ENCODE results near the gene PRKCE.

The PRKCE gene

DNA sequence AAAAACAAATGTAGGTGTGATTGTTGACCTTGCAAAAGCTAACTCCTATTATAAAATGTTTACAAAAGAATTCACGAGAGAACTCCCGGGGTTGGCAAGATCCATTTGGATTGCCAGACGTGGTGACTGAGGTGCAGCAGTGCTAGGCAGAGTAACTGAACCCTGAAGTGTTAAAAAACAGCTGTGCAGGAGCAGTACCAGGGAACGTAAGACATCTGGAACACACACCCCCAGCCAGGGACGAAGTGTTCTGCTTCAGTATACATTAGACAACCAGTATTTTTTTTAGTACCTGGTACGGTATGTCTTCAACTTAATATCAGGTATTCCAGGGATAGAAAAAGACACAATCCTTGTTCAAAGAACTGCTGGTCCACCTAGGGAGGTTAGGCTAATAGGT is 373.6 kb downstream of the PRKCE start:
- no peak overlapping the region for H3K4me3 ChIP-seq (ENCODE audit: low read length)

DNA sequence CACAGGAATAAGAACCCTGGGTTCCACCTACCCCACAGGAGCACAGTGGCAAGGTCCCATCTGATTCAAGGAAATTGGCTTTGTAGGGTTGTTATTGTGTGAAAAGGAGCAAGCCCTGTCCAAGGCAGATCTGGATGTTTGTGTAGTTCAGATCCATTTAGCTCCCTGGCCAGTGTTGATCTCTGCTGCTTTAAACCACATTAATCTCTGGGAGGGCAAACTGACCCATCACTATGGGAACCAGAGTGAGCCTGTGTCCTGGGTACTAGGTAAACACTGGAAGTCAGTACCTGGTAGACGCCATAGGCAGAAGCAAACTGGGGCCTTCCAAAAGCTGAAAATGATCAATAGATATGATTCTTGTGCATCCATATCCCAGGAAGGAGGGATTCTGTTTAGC is 374.2 kb downstream of the PRKCE start:
- H3K27me3 ChIP-seq (ENCODE audit: control insufficient read depth, insufficient read depth, low read length), result no peaks in the 10 kb centered on the region
- H3K4me3 ChIP-seq (ENCODE audit: low read length), result no peak overlapping the region
- no peak overlapping the region for H3K27ac ChIP-seq (ENCODE audit: low read length)
- no peaks in the 10 kb centered on the region for H3K4me1 ChIP-seq (ENCODE audit: control insufficient read depth, low read depth, low read length)
- no peaks in the 10 kb centered on the region for H3K36me3 ChIP-seq (ENCODE audit: control insufficient read depth, low read depth, low read length)
- no peak overlapping the region for H3K9ac ChIP-seq (ENCODE audit: low read length)
- H3K9me3 ChIP-seq (ENCODE audit: control insufficient read depth, low read depth, low read length), result no peaks in the 10 kb centered on the region

More for the DNA sequence above, 373.6 kb downstream of the PRKCE start:
- Histone ChIP-seq H3K27ac (ENCODE audit: low read length) (no peak overlapping the region), H3K9me3 (ENCODE audit: control insufficient read depth, low read depth, low read length) (no peaks in the 10 kb centered on the region), H3K9ac (ENCODE audit: low read length) (no peak overlapping the region), H3K36me3 (ENCODE audit: control insufficient read depth, low read depth, low read length) (no peaks in the 10 kb centered on the region), H3K4me1 (ENCODE audit: control insufficient read depth, low read depth, low read length) (no peaks in the 10 kb centered on the region), H3K27me3 (ENCODE audit: control insufficient read depth, insufficient read depth, low read length) (no peaks in the 10 kb centered on the region)

DNA sequence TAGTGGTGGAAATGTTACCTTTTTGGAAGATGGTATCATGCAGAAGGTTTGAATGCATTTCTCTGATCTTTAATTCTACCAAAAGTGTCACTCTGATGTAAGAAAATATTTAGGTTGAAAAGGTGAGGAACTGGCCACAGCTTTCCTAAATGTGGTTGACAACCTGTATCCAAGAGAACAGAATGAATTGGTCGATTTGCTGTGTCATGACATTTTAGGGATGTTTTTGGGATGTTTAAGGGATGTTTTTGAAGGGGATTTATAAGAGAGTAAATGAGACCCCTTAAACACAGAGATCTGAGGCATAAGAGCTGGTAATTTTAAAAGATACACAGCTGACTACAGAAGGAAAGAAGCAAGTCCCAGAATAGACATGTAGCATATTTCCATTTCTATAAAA is 375.0 kb downstream of the PRKCE start:
- Histone ChIP-seq H3K27me3 (ENCODE audit: control insufficient read depth, insufficient read depth, low read length) (no peaks in the 10 kb centered on the region), H3K36me3 (ENCODE audit: control insufficient read depth, low read depth, low read length) (no peaks in the 10 kb centered on the region), H3K4me3 (ENCODE audit: low read length) (no peak overlapping the region), H3K4me1 (ENCODE audit: control insufficient read depth, low read depth, low read length) (no peaks in the 10 kb centered on the region), H3K9ac (ENCODE audit: low read length) (no peak overlapping the region), H3K27ac (ENCODE audit: low read length) (no peak overlapping the region), H3K9me3 (ENCODE audit: control insufficient read depth, low read depth, low read length) (no peaks in the 10 kb centered on the region)

DNA sequence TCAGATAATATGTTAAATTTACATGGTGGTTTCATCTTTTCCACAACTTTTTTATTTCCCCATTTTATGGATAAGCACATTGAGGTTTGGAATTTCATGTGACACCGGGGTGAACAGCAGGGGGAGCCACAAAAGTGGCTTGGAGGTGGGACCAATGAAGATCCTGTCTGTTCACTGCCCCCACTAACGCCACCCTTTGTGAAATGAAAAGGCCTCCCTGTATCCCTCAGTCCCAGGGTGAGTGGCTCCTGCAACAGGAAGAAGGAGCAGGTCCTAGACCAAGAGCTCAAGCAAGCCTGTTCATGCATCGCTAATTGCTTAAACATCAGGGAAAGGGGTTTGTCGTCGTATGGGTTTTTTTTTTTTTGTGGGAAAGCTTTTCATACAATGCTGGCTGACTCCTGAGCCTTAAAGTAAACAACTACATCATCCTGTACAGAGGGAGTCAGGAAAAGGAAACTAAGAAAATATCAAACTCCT is 377.9 kb downstream of the PRKCE start:
- H3K36me3 ChIP-seq (ENCODE audit: control insufficient read depth, low read depth, low read length), result no peaks in the 10 kb centered on the region
- no peak overlapping the region for H3K27ac ChIP-seq (ENCODE audit: low read length)
- H3K27me3 ChIP-seq (ENCODE audit: control insufficient read depth, insufficient read depth, low read length), result no peaks in the 10 kb centered on the region
- no peaks in the 10 kb centered on the region for H3K4me1 ChIP-seq (ENCODE audit: control insufficient read depth, low read depth, low read length)
- no peak overlapping the region for H3K9ac ChIP-seq (ENCODE audit: low read length)
- H3K9me3 ChIP-seq (ENCODE audit: control insufficient read depth, low read depth, low read length), result no peaks in the 10 kb centered on the region
- no peak overlapping the region for H3K4me3 ChIP-seq (ENCODE audit: low read length)

DNA sequence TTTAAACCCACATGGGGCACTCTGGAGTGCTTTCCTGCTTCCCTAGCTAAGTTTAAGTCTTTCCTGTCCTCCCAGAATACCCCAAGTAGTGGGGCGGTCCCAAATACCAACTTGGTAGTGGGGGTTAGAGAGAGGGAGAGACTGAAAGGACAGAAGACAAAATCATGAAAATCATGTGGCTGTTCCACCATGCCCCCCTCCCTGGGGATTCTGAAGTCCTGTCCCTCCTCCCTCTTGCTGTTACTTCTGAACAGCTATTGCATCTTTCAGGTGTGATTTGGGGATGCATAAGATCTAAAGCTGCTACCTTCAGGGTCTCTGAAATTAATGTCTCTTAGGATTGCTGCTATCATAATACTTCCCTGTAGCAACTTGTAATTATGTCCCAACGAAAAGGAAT is 378.9 kb downstream of the PRKCE start:
- Histone ChIP-seq H3K36me3 (ENCODE audit: control insufficient read depth, low read depth, low read length) (no peaks in the 10 kb centered on the region), H3K27me3 (ENCODE audit: control insufficient read depth, insufficient read depth, low read length) (no peaks in the 10 kb centered on the region), H3K27ac (ENCODE audit: low read length) (no peak overlapping the region), H3K4me1 (ENCODE audit: control insufficient read depth, low read depth, low read length) (no peaks in the 10 kb centered on the region), H3K9ac (ENCODE audit: low read length) (no peak overlapping the region), H3K9me3 (ENCODE audit: control insufficient read depth, low read depth, low read length) (no peaks in the 10 kb centered on the region), H3K4me3 (ENCODE audit: low read length) (no peak overlapping the region)

DNA sequence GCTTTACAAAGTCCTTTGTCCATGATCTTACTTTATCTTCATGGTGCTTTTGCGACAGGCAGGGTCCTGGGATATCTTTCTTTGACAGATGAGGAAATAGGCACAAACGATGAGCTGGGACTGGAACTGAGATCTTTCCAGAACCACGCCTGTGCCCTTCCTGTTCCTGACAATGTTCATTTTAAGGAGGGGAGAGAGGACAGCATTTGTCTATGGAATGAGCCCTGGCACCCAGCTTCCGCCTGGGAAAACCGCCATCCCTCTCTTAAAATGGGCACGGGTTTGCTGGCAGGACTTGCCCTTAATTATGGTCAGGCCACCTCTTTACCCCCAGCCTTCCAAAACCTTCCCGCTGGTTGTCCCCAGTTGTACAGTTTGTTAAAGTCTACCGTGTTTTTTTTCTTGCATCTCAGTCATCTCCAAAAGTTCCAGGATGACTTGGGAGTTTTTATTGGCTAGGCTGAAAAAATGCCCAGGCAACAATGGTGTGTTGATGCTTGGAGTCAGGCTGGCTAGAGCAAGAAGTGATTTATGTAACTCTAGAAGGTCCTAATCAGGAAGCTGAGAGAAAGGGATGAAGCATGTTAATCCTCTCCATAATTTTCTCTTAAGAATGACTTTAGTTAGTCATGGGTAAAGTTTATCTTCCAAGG is 380.8 kb downstream of the PRKCE start:
- H3K4me3 ChIP-seq (ENCODE audit: low read length), result no peak overlapping the region
- no peaks in the 10 kb centered on the region for H3K27me3 ChIP-seq (ENCODE audit: control insufficient read depth, insufficient read depth, low read length)
- H3K9me3 ChIP-seq (ENCODE audit: control insufficient read depth, low read depth, low read length), result no peaks in the 10 kb centered on the region
- no peak overlapping the region for H3K9ac ChIP-seq (ENCODE audit: low read length)
- H3K4me1 ChIP-seq (ENCODE audit: control insufficient read depth, low read depth, low read length), result no peaks in the 10 kb centered on the region
- no peak overlapping the region for H3K27ac ChIP-seq (ENCODE audit: low read length)
- H3K36me3 ChIP-seq (ENCODE audit: control insufficient read depth, low read depth, low read length), result no peaks in the 10 kb centered on the region

DNA sequence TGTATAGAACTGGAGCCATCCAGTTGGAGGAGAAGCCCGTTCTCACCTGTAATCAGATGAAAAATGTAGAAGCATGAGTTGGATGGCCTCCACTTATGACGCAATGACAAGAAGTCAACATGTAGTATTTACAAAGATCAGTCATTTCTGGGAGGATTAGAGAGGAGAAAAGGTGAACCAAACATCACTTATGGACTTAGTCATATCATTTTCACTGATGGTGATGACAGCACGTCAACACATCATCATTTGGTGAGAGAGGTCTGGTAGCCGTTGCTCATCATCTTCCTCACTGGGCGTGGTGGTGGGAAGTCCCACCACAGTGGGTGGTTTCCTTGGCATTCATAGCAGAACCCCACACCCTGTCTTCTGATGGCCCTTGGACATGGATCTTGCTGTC is 381.5 kb downstream of the PRKCE start:
- Histone ChIP-seq H3K4me3 (ENCODE audit: low read length) (no peak overlapping the region), H3K9ac (ENCODE audit: low read length) (no peak overlapping the region), H3K4me1 (ENCODE audit: control insufficient read depth, low read depth, low read length) (no peaks in the 10 kb centered on the region), H3K27me3 (ENCODE audit: control insufficient read depth, insufficient read depth, low read length) (no peaks in the 10 kb centered on the region), H3K27ac (ENCODE audit: low read length) (no peak overlapping the region), H3K36me3 (ENCODE audit: control insufficient read depth, low read depth, low read length) (no peaks in the 10 kb centered on the region), H3K9me3 (ENCODE audit: control insufficient read depth, low read depth, low read length) (no peaks in the 10 kb centered on the region)

DNA sequence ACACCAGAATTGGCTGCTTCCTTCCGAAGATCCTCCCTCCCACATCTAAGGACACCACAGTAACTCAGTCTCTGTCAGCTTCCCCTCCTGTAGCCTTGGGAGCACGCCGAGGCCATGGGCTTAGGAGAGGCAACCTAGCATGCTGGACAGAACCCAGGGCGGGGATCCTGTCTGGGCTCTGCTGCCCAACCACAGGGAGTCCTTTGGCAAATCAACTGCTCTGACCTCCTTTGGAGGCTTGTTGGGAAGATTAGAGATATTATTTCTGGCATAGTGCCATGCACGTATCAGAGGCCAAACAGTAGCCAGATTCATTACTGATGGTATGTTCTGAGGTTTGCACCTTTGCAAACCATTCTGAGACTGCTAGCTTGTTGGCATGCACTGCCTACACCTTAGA is 383.1 kb downstream of the PRKCE start:
- Histone ChIP-seq H3K4me3 (ENCODE audit: low read length) (no peak overlapping the region), H3K9ac (ENCODE audit: low read length) (no peak overlapping the region), H3K27me3 (ENCODE audit: control insufficient read depth, insufficient read depth, low read length) (no peaks in the 10 kb centered on the region), H3K4me1 (ENCODE audit: control insufficient read depth, low read depth, low read length) (no peaks in the 10 kb centered on the region), H3K36me3 (ENCODE audit: control insufficient read depth, low read depth, low read length) (no peaks in the 10 kb centered on the region), H3K9me3 (ENCODE audit: control insufficient read depth, low read depth, low read length) (no peaks in the 10 kb centered on the region), H3K27ac (ENCODE audit: low read length) (no peak overlapping the region)

DNA sequence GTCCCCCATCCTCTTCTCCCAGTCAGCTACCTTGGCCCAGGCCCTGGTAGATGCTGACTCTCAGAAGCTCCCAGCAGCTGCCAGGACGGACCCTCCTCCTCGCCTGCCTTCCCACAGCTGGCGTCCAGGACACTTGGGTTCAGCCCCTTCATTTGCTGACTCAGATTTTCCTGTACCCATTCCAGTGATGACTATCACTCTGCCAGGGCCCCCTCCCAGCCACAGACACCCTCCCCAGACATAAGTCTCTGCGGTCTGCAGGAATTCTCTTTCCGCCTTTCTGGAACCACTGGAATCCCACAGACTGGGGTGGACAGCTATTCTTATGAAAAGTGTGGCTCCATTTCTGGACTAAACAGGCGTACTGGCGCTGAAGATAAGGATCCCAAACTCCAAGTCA is 385.5 kb downstream of the PRKCE start:
- H3K27me3 ChIP-seq (ENCODE audit: control insufficient read depth, insufficient read depth, low read length), result no peaks in the 10 kb centered on the region
- H3K9ac ChIP-seq (ENCODE audit: low read length), result no peak overlapping the region
- no peak overlapping the region for H3K27ac ChIP-seq (ENCODE audit: low read length)
- no peak overlapping the region for H3K4me3 ChIP-seq (ENCODE audit: low read length)
- no peaks in the 10 kb centered on the region for H3K36me3 ChIP-seq (ENCODE audit: control insufficient read depth, low read depth, low read length)
- no peaks in the 10 kb centered on the region for H3K4me1 ChIP-seq (ENCODE audit: control insufficient read depth, low read depth, low read length)
- H3K9me3 ChIP-seq (ENCODE audit: control insufficient read depth, low read depth, low read length), result no peaks in the 10 kb centered on the region

DNA sequence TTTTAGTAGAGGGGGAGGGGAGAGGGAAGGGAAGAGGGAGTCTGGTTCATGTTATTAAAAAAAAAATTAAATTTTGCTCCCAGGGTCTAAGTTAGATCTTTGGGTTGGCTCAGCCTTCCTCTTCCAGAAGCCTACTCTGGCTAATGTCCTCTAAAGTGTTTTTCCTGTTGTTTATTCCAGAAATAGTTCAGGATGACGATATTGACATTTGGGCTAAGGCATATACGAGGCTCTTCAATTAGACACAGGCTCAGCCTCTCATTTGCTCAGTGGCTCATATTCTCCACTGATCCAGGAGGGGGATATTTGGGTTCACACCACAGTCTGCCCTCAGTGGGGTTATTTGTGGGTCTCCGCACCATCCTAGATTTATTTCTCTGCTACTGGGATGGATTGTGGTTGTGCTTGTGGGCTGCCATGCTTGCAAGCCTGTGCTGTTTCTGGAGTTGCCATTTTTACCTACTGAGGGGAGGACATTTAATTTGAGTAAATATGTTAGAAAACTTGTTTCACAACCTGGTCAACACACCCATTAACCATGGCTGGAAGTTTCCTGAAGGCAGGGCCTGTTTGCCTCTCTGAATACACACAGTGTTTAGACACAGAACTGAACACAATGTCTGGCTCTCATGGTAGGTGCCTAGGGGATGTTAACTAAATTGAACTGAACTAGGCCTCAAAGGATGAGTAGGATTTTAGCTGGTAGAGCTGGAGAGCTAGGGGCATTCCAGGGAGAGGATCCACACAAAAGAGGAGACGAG is 388.2 kb downstream of the PRKCE start:
- Histone ChIP-seq H3K9ac (ENCODE audit: low read length) (no peak overlapping the region), H3K27me3 (ENCODE audit: control insufficient read depth, insufficient read depth, low read length) (no peaks in the 10 kb centered on the region), H3K27ac (ENCODE audit: low read length) (no peak overlapping the region), H3K4me3 (ENCODE audit: low read length) (no peak overlapping the region), H3K9me3 (ENCODE audit: control insufficient read depth, low read depth, low read length) (no peaks in the 10 kb centered on the region), H3K4me1 (ENCODE audit: control insufficient read depth, low read depth, low read length) (no peaks in the 10 kb centered on the region), H3K36me3 (ENCODE audit: control insufficient read depth, low read depth, low read length) (no peaks in the 10 kb centered on the region)

DNA sequence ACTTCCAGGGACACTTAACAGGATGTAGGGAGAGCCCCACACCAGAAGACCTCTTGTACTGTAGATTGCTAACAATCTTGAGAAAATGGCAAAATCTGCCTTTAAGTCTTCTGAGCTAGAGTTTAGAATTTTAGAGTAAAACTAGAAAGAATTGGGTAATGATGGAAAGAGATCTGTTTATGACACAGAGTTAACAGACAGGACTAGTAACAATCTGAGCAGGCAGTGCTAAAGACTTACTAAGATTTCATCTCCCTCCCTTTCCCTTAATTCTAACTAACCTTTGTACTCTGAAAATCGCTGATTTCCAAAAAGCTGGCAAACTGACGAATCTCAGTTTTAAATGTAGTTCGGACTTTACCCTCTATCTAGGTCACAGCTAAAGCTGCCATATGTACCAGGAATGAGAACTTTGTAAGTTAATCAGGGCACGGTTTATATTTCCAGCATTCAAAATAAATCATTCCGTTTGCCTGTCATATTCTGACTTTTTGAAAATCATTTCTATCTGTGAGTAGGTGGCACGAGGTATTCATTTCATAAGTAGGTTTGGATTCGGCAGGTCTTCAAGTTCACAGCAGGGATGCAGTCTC is 389.2 kb downstream of the PRKCE start:
- Histone ChIP-seq H3K9ac (ENCODE audit: low read length) (no peak overlapping the region), H3K9me3 (ENCODE audit: control insufficient read depth, low read depth, low read length) (no peaks in the 10 kb centered on the region), H3K36me3 (ENCODE audit: control insufficient read depth, low read depth, low read length) (no peaks in the 10 kb centered on the region), H3K27me3 (ENCODE audit: control insufficient read depth, insufficient read depth, low read length) (no peaks in the 10 kb centered on the region), H3K27ac (ENCODE audit: low read length) (no peak overlapping the region), H3K4me1 (ENCODE audit: control insufficient read depth, low read depth, low read length) (no peaks in the 10 kb centered on the region), H3K4me3 (ENCODE audit: low read length) (no peak overlapping the region)

All from iPS-18a (cell line).